NCI-H524 (cell line): ENCODE measurements around the gene UST.
"Not testable (repeated sequence)": the region's sequence is repeated elsewhere in the genome, so short reads cannot be mapped to it uniquely, and the experiment has no call there.

ENCODE experiments used
- DNase-seq, 2 experiments: peaks; one replicate each; lab custom pipeline; 2025; lab: John Stamatoyannopoulos, UW

UST gene

DNA sequence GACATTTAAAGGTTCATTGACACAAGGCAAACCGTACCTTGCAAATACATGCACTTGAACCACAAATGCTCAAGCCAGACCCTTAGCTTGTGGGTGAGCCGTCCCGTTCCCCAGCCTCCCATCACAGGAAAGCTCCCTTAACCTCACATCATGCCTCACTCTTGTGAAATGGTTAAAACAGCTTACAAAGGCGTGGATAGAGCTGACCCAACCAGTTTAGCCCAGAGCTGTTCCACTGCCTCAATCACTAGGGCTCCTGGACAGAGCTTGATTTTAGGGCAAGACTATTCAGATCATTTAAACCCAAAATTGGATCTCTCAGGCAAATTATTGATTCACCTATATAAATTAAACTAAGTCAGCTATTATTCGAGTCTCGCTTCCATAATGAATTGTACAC, 341.1 kb downstream of the UST start:
- DNase-seq: no peak

DNA sequence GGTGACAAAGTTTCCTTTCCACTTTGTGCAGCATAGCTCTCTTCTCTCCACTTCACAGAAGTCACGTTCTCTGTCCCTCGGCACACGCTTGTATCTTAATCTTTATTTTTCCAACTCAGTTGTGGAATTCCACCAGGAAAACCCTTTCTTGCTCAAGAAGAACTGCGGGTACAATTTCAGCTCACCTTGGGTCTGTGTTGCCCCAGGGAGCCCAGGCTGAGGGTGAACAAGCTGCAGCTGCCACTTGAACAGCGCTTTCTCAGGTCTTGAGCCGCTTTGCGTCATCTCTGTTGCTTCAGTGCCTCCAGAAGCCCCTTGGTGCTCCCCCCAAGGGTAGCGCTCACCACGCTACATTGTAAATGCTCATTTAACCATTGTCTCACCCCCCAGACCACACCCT, 341.5 kb downstream of the UST start:
- DNase-seq: no peak

DNA sequence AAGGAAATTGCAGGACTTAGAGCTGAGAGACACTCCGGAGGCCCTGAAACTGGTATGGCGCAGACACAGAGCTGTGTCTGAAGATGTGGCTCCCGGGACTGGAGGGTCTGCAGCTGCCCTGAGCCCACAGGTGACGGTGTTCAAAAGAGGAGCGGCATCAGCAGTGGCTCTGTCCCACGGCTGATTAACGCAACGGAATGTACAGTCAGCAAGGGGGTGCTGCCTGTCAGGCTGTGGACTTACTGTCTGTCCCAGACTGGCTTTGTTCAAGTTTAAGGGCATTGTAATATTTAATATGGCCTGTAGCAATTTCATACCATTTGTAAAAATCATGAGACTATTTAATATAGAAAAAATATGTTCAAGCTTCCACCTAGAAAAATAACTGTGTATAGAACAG, 342.7 kb downstream of the UST start:
- peak in 1 of 2 experiments; percentile 15 for DNase-seq

DNA sequence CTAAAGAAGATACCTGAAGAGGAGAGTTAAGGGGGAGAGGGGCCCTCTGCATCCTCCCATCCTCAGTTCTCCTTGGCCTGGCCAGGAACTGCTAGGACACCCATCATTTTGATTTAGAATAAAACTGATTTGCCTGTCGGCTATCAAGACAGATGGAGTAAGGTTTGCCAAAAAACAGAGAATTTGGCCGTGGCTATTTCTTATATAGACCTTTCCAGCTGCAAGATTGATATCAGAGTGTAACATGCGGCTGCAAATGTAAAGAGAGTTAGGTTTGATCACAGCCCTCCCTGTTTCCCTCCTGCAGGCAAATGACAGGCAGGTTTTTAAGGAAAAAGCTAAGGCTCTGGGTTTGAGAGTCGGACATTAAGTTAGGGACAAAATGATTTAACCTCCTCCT, 344.1 kb downstream of the UST start:
- no peak for DNase-seq

DNA sequence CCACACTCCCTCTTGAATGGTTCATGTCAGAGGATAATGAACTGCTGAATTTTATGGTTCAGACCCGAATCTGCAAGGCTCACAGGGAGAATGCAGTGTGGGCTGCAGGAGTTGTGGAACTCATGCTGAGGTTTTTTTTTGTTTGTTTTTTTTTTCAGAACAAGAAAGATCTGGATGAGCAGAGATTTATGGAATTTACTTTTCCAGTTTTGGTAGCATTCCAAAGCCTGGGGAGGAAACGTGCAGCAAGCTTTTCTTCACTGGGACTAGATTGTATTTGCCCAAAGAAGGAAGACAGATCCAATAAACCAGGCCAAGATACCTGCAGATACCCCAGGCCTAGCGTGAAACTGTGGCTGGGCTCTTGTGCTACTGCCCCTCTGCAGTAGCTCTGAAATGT, 346.8 kb downstream of the UST start:
- no peak for DNase-seq

DNA sequence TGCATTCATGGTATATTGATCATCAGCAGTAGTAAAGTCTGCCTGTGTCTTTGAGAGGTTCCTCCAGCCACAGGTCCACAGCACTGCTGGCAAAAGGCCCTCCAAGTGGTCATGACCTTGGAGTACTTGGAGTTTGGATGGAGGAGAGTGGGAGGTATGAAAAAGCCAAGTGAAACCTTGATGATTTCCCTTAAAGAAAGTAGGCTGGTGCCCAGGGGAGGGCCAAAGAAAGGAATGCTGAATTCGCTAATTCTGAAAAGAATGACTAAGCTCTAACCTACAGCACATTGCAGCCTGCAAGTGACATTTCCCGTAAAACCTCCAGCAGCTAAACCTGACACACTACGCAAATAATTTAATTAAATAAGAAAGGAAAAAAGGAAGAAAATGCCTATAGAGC, 347.3 kb downstream of the UST start:
- no peak for DNase-seq

DNA sequence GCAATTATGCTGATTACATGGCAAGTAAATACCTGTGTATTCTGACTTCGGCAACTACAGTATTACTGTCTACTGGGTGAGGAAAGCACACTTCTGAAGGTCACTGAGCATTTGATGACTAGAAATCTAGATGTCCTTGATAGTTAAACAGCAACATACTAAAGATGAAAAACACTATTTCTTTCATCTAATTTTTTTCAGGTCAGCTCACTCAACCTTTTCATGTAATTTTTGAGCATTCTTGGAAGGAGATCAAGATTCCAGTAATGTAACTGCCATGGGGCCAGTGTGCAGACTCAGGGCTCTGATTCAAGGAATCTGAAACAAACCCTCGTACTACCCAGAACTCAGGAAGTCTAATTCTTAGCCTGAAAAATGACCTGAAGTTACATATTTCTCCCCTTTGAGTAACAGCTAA, 348.1 kb downstream of the UST start:
- no peak for DNase-seq

DNA sequence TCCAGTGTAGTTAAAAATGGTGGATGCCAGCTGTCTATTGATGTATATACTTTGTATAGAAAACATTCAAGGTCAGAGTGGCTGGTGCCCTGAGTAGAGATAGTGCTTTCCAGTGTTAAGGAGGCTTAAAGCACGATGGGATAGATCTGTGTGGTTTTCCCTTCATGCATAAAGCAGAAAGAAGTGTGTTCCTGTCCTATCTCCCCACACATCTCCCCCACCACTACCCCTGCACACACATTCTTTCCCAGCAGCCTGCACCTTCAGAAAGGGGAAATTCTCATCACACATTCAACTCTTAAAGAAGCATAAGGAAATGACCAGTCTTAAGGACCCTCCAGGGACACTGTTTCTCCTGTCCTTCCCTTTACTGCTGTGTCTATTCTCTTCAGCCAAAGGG, 349.0 kb downstream of the UST start:
- no peak for DNase-seq

DNA sequence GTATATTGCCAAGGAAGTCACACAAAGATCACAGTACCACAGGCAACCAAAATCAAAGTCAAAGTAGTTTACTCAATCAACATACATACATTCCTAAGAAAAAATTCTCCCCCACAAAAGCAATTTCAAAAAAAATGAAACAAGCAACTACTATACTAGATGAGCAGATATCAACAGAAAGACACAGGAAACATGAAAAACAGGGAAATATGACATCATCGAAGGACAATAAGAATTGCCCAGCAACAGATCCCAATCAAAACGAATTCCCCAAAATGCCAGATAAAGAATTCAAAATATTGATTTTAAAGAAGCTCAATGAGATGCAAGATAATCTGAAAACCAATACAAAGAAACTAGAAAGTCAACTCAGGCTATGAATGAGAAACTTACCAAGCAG, 351.0 kb downstream of the UST start:
- no peak for DNase-seq

DNA sequence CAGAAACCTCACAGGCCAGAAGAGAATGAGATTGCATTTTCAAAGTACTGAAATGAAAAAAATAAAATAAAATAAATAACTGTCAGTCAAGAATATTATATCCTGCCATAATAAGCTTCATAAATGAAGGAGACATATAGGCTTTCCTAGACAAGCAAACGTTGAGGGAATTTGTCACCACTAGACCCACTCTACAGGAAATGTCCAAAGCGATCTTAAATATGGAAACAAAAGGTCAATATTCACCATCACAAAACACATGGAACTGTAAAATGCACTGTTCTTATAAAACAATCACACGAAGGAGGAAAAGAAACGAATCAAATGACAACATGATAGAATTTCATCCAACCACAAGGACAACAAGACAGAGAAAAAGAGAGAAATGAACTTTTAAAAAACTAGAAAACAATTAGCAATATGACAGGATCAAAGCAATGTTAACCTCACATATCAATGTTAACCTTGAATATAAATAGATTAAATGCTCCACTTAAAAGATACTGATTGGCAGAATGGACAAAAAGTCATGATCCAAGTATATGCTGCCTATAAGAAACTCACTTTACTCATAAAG, 352.0 kb downstream of the UST start:
- DNase-seq: no peak

DNA sequence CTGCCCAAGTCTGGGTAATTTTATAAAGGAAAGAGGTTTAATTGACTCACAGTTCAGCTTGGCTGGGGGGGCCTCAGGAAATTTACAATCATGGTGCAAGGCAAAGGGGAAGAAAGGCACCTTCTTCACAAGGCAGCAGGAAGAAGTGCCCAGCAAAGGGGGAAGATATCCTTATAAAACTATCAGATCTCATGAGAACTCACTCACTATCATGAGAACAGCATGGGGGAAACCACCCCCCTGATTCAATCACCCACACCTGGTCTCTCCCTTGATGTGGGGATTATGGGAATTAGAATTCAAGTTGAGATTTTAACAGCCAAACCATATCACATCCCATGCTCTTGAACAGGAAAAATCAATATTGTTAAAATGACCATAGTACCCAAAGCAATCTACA, 355.5 kb downstream of the UST start:
- peak in 1 of 2 experiments; percentile 13 for DNase-seq

DNA sequence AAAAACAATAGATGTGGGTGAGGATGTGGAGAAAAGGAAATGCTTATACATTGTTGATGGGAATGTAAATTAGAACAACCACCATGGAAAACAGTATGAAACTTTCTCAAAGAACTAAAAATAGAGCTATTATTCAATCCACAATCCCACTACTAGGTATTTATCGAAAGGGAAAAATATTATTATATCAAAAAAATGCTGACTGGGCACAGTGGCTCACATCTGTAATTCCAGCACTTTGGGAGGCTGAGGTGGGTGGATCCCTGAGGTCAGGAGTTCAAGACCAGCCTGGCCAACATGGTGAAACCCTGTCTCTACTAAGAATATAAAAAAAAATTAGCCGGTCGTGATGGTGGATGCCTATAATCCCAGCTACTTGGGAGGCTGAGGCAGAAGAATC, 357.1 kb downstream of the UST start:
- not testable (repeated sequence) for DNase-seq

DNA sequence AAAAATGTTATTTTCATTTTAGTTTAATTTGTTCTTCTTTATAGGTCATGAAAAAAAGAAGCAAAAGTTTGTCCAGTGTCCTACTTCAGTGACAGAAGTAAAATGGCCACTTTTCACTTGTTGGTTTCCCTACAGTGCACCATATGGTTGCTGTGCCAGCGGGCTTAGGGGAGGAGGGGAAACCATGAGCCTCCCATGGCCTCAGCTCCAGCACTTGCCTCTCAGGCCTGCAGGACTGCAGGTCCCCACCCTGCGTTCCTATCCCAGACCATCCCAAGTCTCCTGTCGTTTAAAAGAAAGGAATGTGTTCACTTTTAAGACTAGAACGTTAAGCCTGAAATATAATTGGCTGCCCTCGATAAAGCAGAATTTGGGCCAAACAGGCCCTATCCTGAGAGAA, 360.7 kb downstream of the UST start:
- no peak for DNase-seq

DNA sequence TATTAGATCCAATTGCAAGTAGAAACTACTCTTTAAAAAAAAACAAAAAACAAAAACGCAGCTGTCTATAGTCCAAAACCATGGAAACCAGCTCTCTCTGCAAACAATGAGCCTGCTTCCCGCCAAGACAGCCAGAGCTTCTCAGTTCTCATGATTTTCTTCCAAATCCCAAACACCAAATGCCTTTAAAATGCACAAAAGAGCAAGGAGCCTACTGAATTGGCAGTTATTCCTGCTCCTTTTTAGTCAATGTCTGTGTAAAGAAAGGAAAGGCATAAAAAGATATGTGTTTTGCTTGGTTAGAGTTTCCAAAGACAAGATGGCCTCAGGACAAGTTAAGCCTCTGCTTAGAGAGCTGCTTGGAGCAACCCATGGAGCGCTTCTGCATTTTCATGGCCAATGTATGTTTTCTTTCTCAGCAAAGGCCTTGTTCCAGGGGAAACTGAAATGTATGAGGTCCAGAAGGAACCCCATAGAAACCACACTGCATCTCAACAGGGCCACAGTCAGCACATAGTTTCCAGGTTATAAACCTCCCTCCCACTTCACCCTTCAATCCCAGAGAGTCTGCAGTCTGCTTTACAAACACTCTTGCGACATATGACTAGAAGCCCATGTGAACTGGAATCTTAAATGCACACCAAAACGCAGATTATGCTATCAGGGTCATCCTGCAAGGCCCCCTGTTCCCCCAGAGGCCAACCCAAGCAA, 361.4 kb downstream of the UST start:
- no peak for DNase-seq

DNA sequence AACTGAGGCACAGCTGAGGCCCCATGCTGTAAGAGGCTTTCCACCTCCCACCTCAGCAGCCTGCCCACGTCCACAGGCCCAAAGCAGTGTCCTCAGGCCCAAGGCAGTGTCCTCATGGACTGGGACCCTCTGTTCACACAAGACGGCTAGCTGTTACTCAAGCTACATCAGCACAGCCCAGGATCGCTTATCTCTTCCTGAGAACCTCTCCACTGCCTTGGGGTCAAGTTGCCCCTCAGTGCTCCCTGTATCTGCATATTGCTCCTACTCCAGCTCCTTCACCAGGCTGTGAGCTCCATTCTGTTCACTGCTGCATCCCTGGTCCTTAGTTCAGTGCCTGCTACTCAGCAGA, 361.9 kb downstream of the UST start:
- no peak for DNase-seq

DNA sequence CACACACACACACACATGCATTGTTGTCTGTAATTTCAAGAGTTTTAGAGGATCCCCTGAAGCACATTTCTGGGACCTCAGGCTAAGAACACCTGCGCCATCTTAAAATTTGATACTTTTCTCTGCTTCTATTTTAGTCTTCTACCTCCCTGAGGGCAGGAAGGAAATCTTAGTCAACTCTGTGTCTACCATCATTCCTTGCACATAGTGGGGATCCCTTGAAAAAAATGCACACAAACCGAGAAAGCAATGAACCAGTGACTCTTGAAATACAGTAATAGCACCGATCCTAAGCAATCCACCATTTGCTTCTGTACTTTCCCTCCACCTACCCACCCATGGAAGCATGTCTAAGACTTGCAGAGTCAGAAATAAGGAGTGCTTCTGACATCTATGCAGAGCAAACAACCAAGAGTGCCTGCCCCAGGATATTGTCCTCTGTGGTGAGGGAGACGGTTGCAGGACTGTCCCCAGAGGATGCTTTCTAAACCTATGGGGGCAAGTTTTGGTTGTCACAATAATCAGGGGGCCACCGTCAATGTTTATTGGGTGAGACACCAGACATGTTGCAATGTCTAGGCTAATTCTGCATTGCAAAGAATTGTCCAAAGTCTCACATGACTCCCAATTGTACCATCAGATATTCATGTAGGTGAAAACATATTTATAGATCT, 362.7 kb downstream of the UST start:
- DNase-seq: no peak

DNA sequence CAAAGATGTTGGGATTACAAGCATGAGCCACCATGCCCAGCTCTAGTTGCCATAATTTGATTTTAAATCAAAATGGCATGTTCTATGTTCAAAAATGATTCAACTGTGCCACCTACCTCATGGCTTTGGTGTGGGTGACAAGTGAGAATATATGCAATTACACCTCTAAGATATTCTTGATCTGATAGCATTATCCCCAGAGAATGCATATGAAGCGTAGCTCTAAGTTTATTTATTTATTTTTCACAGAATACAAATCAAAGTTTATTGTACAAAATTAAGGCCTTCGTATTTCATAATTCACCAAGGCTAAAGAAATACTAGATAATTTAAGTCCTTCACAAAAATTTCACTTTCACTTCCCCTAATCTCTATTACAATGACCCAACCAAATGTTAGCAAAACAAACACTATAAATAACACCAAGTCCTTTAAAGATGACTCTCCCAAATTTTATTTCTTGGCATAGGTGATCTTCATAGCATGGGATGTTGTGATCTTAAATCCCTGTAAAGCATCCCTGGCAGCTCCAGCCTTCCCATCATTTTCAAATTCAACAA, 364.8 kb downstream of the UST start:
- DNase-seq: no peak

DNA sequence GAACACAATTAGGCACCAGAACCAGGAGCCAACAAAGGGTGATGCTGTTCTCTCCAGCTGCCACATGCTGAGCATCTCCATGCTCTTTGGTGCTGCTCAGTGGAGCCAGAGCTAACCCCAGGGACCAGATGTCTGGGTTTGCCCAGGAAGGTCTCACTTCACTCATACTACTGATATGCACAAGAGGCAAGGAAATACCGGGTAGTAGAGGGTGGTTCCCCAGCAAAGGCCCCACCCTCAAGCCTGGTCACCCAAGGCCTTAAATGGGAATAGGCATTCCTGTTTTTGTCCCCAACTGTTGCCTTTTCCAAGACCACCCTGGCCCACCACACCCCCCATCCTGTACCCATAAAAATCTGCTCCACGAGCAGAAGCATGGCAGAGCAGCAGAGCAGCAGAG, 366.1 kb downstream of the UST start:
- no peak for DNase-seq

DNA sequence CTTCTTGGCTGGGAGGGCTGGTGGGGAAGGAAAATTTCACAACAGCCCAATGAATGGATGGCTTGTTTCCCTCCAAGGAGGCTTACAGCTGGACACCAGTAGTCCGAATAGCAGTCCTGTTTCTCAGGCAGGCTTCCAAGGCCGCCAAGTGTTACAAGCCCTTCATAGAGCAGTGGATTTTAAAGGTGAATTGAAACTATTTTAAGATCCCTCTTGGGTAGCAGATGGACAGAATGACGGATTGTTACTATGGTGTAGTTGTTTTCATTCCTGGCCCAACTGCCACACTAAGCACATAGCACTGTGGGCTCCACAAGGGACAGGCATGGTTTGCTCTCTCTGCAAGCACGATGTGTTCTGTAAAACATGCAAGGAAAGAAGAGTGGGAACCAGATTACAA, 367.3 kb downstream of the UST start:
- peak in 1 of 2 experiments; percentile 31 for DNase-seq

DNA sequence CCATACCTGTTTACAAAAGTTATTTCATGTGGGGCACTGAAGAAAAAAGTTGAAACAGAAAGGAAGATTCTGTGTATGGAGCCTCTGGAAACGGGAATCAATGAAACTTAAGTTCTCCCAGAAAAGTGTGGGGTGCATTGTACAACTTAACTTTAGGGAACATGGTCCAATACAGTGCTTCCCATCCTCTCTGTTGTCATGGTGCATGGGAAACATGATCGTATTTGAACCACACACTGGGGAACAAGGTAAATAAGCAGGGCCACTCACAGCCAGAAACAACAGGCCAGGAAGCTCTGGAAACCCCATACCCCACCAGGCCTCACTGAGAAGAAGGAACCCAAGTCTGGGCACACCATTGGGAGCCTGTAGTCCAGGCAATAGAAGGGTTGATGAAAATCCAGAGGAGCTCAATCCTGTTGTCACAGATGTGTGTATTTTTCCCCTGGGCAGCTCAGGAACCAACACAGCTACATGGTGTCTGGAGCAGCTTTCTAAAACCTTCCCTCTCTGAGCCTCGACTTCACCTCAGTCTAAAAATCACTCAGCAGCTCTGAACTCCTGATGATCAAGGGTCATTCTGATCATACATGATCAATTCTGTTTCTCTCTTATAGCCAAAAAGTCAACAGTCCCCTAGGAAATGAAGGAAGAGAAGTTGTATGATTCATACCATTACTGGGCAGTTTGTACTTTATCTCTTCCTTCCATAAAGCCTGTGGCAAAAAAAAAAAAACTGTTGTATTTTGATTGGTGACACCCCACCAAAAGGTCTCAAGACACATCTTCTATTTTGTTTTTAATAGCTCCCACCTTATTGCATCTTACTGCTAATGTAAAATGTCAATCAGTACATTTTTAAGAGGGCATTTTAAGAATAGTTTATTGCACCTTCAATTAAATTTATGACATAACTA, 372.2 kb downstream of the UST start:
- no peak for DNase-seq

DNA sequence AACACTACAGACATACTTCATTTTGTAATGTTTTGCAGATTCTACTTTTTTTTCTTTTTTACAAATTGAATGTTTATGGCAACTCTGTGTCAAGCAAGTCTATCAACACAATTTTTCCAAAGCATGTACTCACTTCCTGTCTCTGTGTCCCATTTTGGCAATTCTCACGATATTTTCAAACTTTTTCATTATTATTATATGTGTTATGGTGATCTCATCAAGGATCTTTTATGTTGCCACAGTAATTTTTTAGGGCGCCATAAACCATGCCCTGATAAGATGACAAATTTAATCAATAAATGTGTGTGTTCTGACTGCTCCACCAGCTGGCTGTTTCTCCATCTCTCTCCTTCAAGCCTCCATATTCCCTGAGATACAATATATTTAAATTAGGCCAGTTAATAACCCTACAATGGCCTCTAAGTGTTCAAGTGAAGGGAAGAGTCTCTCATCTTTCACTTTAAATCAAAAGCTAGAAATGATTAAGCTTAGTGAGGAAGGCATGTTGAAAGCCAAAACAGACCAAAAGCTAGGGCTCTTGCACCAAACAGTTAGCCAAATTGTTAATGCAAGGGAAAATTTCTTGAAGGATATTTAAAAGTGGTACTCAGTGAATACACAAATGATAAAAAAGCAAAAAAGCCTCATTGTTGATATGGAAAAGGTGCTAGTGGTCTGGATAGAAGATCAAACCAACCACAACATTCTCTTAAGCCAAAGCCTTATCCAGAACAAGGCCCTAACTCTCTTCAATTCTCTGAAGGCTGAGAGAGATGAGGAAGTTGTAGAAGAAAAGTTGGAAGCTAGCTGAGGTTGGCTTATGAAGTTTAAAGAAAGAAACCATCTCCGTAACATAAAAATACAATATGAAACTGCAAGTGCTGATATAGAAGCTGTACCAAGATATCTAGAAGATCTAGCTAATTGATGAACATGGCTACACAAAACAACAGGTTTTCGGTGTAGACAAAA, 376.3 kb downstream of the UST start:
- DNase-seq: no peak
